GM12878 (cell line): Measurements from ENCODE around the gene CHAC1. TPM values are rescaled to one million over a fixed set of nuclear protein-coding genes. Genes with fewer than 3 reads are reported as not detected.

Source experiments
- ATAC-seq: fragments of 200-7000 bp; cut with Tn5 transposase; 3 replicates; pipeline ENCODE4 v1.9.1; 2020; ENCODE audit warnings: mild to moderate bottlenecking, moderate library complexity
- BruUV-seq: library from RNA; stranded (reverse); fragments of 400-500 nt; replicated peaks from 2 replicates; lab custom pipeline; 2021; lab: Mats Ljungman, UMichigan
- CTCF ChIA-PET: fragments of 300-600 bp; sonication (Branson Sonifier 250); formaldehyde crosslinking; extraction: SDS; loops from one replicate; lab custom pipeline; 2021; ENCODE audit warnings: inconsistent platforms; lab: Yijun Ruan, JAX
- POLR2A ChIA-PET: fragments of 350-600 bp; formaldehyde crosslinking; extraction: SDS; loops from one replicate; lab custom pipeline; 2021; ENCODE audit warnings: inconsistent platforms; lab: Charles Lee
- RAD21 ChIA-PET: fragments of 300-600 bp; sonication (Branson Sonifier 250); formaldehyde crosslinking; loops from one replicate; lab custom pipeline; 2023; ENCODE audit warnings: antibody characterized with exemption; ENCODE audit not compliant: unreplicated experiment; lab: Charles Lee
- SMC1A ChIA-PET: fragments of 300-600 bp; sonication (Branson Sonifier 250); formaldehyde crosslinking; loops from one replicate; lab custom pipeline; 2023; ENCODE audit not compliant: unreplicated experiment, uncharacterized antibody; lab: Charles Lee
- DNase-seq: peaks from one replicate; pipeline ENCODE4 v3.0.0-alpha.2; 2011; ENCODE audit warnings: low read depth, low spot score
- FAIRE-seq: peaks from 3 replicates; lab custom pipeline; 2011; peaks lifted over from hg19 to GRCh38; lab: Jason Lieb, UNC
- H2AFZ ChIP-seq: 2 replicates; pipeline ENCODE4 v1.6.0; 2011; ENCODE audit warnings: low read depth, low read length, control low read depth; ENCODE audit not compliant: control insufficient read depth
- H3K27ac ChIP-seq: 2 replicates; pipeline ENCODE4 v1.5.1; 2011; ENCODE audit warnings: control low read depth; ENCODE audit not compliant: control insufficient read depth, insufficient read depth
- H3K27me3 ChIP-seq, 2 experiments: replicated peaks in 1 of 2; 2 replicates each; pipeline versions ENCODE4 v1.6.0 to v1.6.1; 2011; ENCODE audit warnings: low read length in 1 of 2; ENCODE audit not compliant: control insufficient read depth in 2 of 2, insufficient read depth in 2 of 2
- H3K36me3 ChIP-seq, 2 experiments: 2 replicates each; pipeline ENCODE4 v1.5.1; 2011; ENCODE audit warnings: low read length in 1 of 2; ENCODE audit not compliant: control insufficient read depth in 2 of 2, insufficient read depth in 2 of 2
- H3K4me1 ChIP-seq: 2 replicates; pipeline ENCODE4 v1.6.1; 2011; ENCODE audit warnings: mild to moderate bottlenecking, low read length, moderate library complexity, mixed read lengths; ENCODE audit not compliant: control insufficient read depth, insufficient read depth
- H3K4me2 ChIP-seq: 2 replicates; pipeline ENCODE4 v1.6.0; 2011; ENCODE audit warnings: control low read depth; ENCODE audit not compliant: control insufficient read depth, insufficient read depth
- H3K4me3 ChIP-seq: fragments of 200-600 bp; sonication (generic); 2 replicates; pipeline ENCODE4 v1.5.1; 2016
- H3K79me2 ChIP-seq: 2 replicates; pipeline ENCODE4 v1.6.0; 2011; ENCODE audit warnings: low read length; ENCODE audit not compliant: control insufficient read depth, insufficient read depth
- H3K9ac ChIP-seq: 2 replicates; pipeline ENCODE4 v1.8.0; 2011; ENCODE audit warnings: low read length, control low read depth, mixed read lengths; ENCODE audit not compliant: control insufficient read depth, insufficient read depth
- H3K9me3 ChIP-seq: replicated peaks from 3 replicates; pipeline ENCODE4 v1.5.1; 2011; ENCODE audit warnings: mild to moderate bottlenecking, low read length; ENCODE audit not compliant: control insufficient read depth, insufficient read depth
- H4K20me1 ChIP-seq: 2 replicates; pipeline ENCODE4 v1.6.0; 2011; ENCODE audit not compliant: control insufficient read depth, insufficient read depth
- BMI1 ChIP-seq: fragments of 450-650 bp; IDR thresholded peaks from 2 replicates; pipeline ENCODE4 v1.6.1; 2016; ENCODE audit warnings: mild to moderate bottlenecking, moderate library complexity, borderline replicate concordance
- CBFB ChIP-seq: IDR thresholded peaks from 2 replicates; pipeline ENCODE4 v1.6.1; 2016; ENCODE audit warnings: antibody characterized with exemption, low read depth
- CBX5 ChIP-seq: sonication (generic); IDR thresholded peaks from 2 replicates; pipeline ENCODE4 v1.6.1; 2016; ENCODE audit warnings: low read depth, moderate library complexity, mild to moderate bottlenecking, inconsistent platforms
- CEBPB ChIP-seq, 2 experiments: fragments of 150-350 bp in 1 of 2; IDR thresholded peaks; 2 replicates each; pipeline ENCODE4 v1.6.1; 2012 to 2014; ENCODE audit warnings: low read depth in 2 of 2, low read length in 2 of 2, borderline replicate concordance in 1 of 2, inconsistent platforms in 1 of 2
- CHD4 ChIP-seq: fragments of 200-600 bp; sonication (generic); IDR thresholded peaks from 2 replicates; pipeline ENCODE4 v1.6.1; 2016; ENCODE audit warnings: mild to moderate bottlenecking
- CREM ChIP-seq: IDR thresholded peaks from 2 replicates; pipeline ENCODE4 v1.6.1; 2014; ENCODE audit warnings: antibody characterized with exemption, low read depth
- GABPA ChIP-seq: IDR thresholded peaks from 2 replicates; pipeline ENCODE4 v1.6.1; 2014; ENCODE audit warnings: antibody characterized with exemption, low read depth, mild to moderate bottlenecking, inconsistent platforms
- KDM1A ChIP-seq: fragments of 200-600 bp; sonication (generic); IDR thresholded peaks from 2 replicates; pipeline ENCODE4 v1.6.1; 2016; ENCODE audit warnings: borderline replicate concordance
- MEF2B ChIP-seq: fragments of 450-650 bp; IDR thresholded peaks from 2 replicates; pipeline ENCODE4 v1.6.1; 2018; ENCODE audit warnings: mild to moderate bottlenecking, moderate library complexity; ENCODE audit not compliant: partially characterized antibody, poor library complexity, severe bottlenecking
- MXI1 ChIP-seq: fragments of 150-350 bp; IDR thresholded peaks from 2 replicates; pipeline ENCODE4 v1.6.1; 2011; ENCODE audit warnings: low read depth, mild to moderate bottlenecking, inconsistent platforms, low read length, improper control_type of control experiment
- NFXL1 ChIP-seq: fragments of 450-650 bp; IDR thresholded peaks from 2 replicates; pipeline ENCODE4 v1.6.1; 2017; ENCODE audit warnings: antibody characterized with exemption, mild to moderate bottlenecking, borderline replicate concordance
- NFYB ChIP-seq: IDR thresholded peaks from 2 replicates; pipeline ENCODE4 v1.6.1; 2011; ENCODE audit warnings: low read depth, mild to moderate bottlenecking, low read length, improper control_type of control experiment, moderate library complexity; ENCODE audit not compliant: insufficient read depth
- NR2C2 ChIP-seq: IDR thresholded peaks from 2 replicates; pipeline ENCODE4 v1.6.1; 2011; ENCODE audit warnings: borderline replicate concordance, low read depth; ENCODE audit not compliant: control insufficient read depth, insufficient read length
- PBX3 ChIP-seq: IDR thresholded peaks from 2 replicates; pipeline ENCODE4 v1.6.1; 2011; ENCODE audit warnings: mild to moderate bottlenecking, low read depth, low read length, moderate library complexity; ENCODE audit not compliant: insufficient replicate concordance
- SMAD1 ChIP-seq: fragments of 450-650 bp; IDR thresholded peaks from 2 replicates; pipeline ENCODE4 v1.6.1; 2018; ENCODE audit warnings: mild to moderate bottlenecking, low read depth; ENCODE audit not compliant: partially characterized antibody
- STAT1 ChIP-seq: fragments of 450-650 bp; conservative IDR thresholded peaks from 2 replicates; pipeline ENCODE4 v1.6.1; 2014; ENCODE audit warnings: antibody characterized with exemption, mild to moderate bottlenecking
- TBL1XR1 ChIP-seq: IDR thresholded peaks from 2 replicates; pipeline ENCODE4 v1.6.1; 2012; ENCODE audit warnings: low read depth, low read length, improper control_type of control experiment
- WGBS: methylation state at CpG from one replicate; pipeline ENCODE4 v1.1.6; 2016; ENCODE audit warnings: low lambda C conversion rate; ENCODE audit not compliant: insufficient replicate concordance, insufficient coverage; ENCODE audit errors: missing lambda C conversion rate; 5-methylcytosine and 5-hydroxymethylcytosine counted together
- in situ Hi-C: fragments of 300-500 bp; cut with MboI; formaldehyde crosslinking; loops from 9 replicates; pipeline ENCODE4 v1.14.3; 2018; ENCODE audit warnings: mixed read lengths
- intact Hi-C: fragments of 100-400 bp; cut with micrococcal nuclease; formaldehyde crosslinking; loops from one replicate; pipeline ENCODE4 v1.14.2; 2022; ENCODE audit not compliant: unreplicated experiment
- polyA plus RNA-seq, 11 experiments: library from polyadenylated mRNA; depleted of rRNA in 4 of 11; unstranded in 6 of 11; stranded (reverse) in 5 of 11; fragments of >200 nt; fragmentation: Nextera tagmentation in 4 of 11; fragmentation: Illumina TruSeq in 1 of 11; extraction: Ambion mirVana in 4 of 11; extraction: Trizol in 1 of 11; gene quantifications; 1 replicate in 1 of 11; 2 replicates in 10 of 11; pipeline versions ENCODE4 v1.2.1 to v1.2.3, GENCODE V29; 2011 to 2016; ENCODE audit warnings: inconsistent platforms in 2 of 11, missing spikeins in 2 of 11, low read depth in 1 of 11
- total RNA-seq, 4 experiments: library from RNA; depleted of rRNA in 3 of 4; stranded (reverse); fragments of >200 nt in 3 of 4; fragmentation: Illumina TruSeq in 1 of 4; extraction: Trizol in 1 of 4; gene quantifications; 2 replicates each; pipeline versions ENCODE4 v1.2.1 to v1.2.3, GENCODE V29; 2013 to 2021
- TF ChIP-seq, protein P1 (sequence below): IDR thresholded peaks from 2 replicates; pipeline ENCODE4 v1.6.1; 2012; ENCODE audit warnings: low read depth, low read length, improper control_type of control experiment

Gene CHAC1
- total and polyA plus RNA-seq, 10 of the 15 experiments (the other 5 are each of a cell fraction or from before 2014, with no cell fraction given): 0.37 to 5.9 (median 3.3) TPM

GRCh38 chr15:40923551-40923950, 29.7 kb upstream of the CHAC1 start:
- WGBS: 49% methylated on average over 9 of the region's 9 CpGs
- CTCF ChIA-PET: interaction anchor here (1.6 to 3.8 kb wide), 2 partner anchors 9 to 18 kb away, joined by 3 to 18 read pairs; no protein-coding TSS in a partner anchor
- in situ Hi-C loops: loop anchor here (5.0 kb wide), 1 partner anchor 99 kb away; no protein-coding TSS in a partner anchor
- Histone ChIP-seq H3K27ac (no peak overlapping the region), H3K9ac (no peak overlapping the region), H2AFZ (no peak overlapping the region), H3K27me3 (peaks cover 15 to 25% of the 10 kb centered on the region in 2 experiments), H3K36me3 (no peaks in the 10 kb centered on the region), H3K4me3 (no peak overlapping the region), H3K79me2 (no peaks in the 10 kb centered on the region), H3K4me1 (peaks cover 11% of the 10 kb centered on the region), H3K9me3 (no peaks in the 10 kb centered on the region), H3K4me2 (no peak overlapping the region), H4K20me1 (no peaks in the 10 kb centered on the region)
- no peak for TF ChIP-seq TBL1XR1
- TF ChIP-seq CBFB: no peak
- TF ChIP-seq CEBPB (IDR thresholded peaks at IDR 0.05; ENCODE audit: borderline replicate concordance in 1 of 2, low read depth in 2 of 2, low read length in 2 of 2): no peak
- no peak for TF ChIP-seq STAT1
- no peak for TF ChIP-seq NR2C2
- TF ChIP-seq CBX5: no peak
- TF ChIP-seq, protein P1, sequence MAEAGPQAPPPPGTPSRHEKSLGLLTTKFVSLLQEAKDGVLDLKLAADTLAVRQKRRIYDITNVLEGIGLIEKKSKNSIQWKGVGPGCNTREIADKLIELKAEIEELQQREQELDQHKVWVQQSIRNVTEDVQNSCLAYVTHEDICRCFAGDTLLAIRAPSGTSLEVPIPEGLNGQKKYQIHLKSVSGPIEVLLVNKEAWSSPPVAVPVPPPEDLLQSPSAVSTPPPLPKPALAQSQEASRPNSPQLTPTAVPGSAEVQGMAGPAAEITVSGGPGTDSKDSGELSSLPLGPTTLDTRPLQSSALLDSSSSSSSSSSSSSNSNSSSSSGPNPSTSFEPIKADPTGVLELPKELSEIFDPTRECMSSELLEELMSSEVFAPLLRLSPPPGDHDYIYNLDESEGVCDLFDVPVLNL: no peak
- TF ChIP-seq CREM: no peak
- no peak for TF ChIP-seq CHD4
- TF ChIP-seq NFXL1: no peak
- TF ChIP-seq MXI1: no peak
- TF ChIP-seq PBX3: no peak
- no peak for TF ChIP-seq GABPA
- TF ChIP-seq NFYB: no peak
- no peak for TF ChIP-seq KDM1A
- no peak for TF ChIP-seq MEF2B
- no peak for TF ChIP-seq SMAD1
- TF ChIP-seq BMI1: no peak
- no TSS peak for BruUV-seq
- RAD21 ChIA-PET: interaction anchor here (1.0 kb wide), 1 partner anchor 19 kb away, joined by 3 read pairs; no protein-coding TSS in a partner anchor
- DNase-seq: no peak
- ATAC-seq: no peak
- POLR2A ChIA-PET: no interaction called here
- intact Hi-C loops: no loop called here
- SMC1A ChIA-PET: no interaction called here
- no peak for FAIRE-seq
